Stomach smooth muscle (tissue), 2 donors: ENCODE measurements around the gene ZNF559.
"Not testable (repeated sequence)": the region's sequence is repeated elsewhere in the genome, so short reads cannot be mapped to it uniquely, and the experiment has no call there.

Experiments
- H3K27ac ChIP-seq: one replicate; pipeline ENCODE4 v1.7.0; 2013; ENCODE audit warnings: mild to moderate bottlenecking, low read length, inconsistent platforms
- H3K27me3 ChIP-seq, 2 donors: one replicate each; pipeline ENCODE4 v1.7.0; 2013; ENCODE audit warnings: low read length in 2 of 2; ENCODE audit not compliant: insufficient read depth in 2 of 2, control insufficient read depth in 1 of 2
- H3K36me3 ChIP-seq, 2 donors: one replicate each; pipeline ENCODE4 v1.7.0; 2013; ENCODE audit warnings: low read length in 2 of 2; ENCODE audit not compliant: control insufficient read depth in 2 of 2, insufficient read depth in 2 of 2
- H3K4me1 ChIP-seq: one replicate; pipeline ENCODE4 v1.7.0; 2013; ENCODE audit warnings: low read length; ENCODE audit not compliant: control insufficient read depth, insufficient read depth
- H3K4me3 ChIP-seq, 2 donors: one replicate each; pipeline ENCODE4 v1.7.0; 2013; ENCODE audit warnings: low read length in 2 of 2
- H3K9ac ChIP-seq, 2 donors: one replicate each; pipeline ENCODE4 v1.7.0; 2013; ENCODE audit warnings: low read length in 2 of 2, mild to moderate bottlenecking in 1 of 2
- H3K9me3 ChIP-seq, 2 donors: one replicate each; pipeline ENCODE4 v1.7.0; 2013; ENCODE audit warnings: low read length in 2 of 2; ENCODE audit not compliant: control insufficient read depth in 2 of 2
- donor health status: healthy.
- donor health status: Pancreatic carcinoma.

Gene ZNF559

DNA sequence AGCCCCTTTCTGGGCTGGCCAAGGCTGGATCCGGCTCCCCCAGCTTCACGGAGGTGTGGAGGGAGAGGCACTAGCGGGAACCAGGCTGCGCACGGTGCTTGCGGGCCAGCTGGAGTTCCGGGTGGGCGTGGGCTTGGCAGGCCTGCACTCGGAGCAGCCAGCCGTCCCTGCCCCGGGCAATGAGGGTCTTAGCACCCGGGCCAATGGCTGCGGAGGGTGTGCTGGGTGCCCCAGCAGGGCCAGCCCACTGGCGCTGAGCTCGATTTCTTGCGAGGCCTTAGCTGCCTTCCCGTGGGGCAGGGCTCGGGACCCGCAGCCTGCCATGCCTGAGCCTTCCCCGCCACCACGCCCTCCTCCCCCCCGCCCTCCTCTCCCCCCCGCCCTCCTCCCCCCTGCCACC is 2.6 kb upstream of the ZNF559 start:
- Histone ChIP-seq H3K36me3 (no peaks in the 10 kb centered on the region), H3K27ac (no peak overlapping the region), H3K9ac (no peak overlapping the region), H3K4me1 (peaks cover 16% of the 10 kb centered on the region), H3K9me3 (peaks cover 0 to 4% of the 10 kb centered on the region in 2 donors), H3K27me3 (no peaks in the 10 kb centered on the region), H3K4me3 (no peak overlapping the region)

GRCh38 chr19:9321756-9322155 is 2.2 kb upstream of the ZNF559 start:
- not testable (repeated sequence) for H3K9ac ChIP-seq, H3K9me3 ChIP-seq, H3K27ac ChIP-seq, H3K4me3 ChIP-seq, H3K36me3 ChIP-seq, H3K27me3 ChIP-seq
- peaks cover 16% of the 10 kb centered on the region for H3K4me1 ChIP-seq

DNA sequence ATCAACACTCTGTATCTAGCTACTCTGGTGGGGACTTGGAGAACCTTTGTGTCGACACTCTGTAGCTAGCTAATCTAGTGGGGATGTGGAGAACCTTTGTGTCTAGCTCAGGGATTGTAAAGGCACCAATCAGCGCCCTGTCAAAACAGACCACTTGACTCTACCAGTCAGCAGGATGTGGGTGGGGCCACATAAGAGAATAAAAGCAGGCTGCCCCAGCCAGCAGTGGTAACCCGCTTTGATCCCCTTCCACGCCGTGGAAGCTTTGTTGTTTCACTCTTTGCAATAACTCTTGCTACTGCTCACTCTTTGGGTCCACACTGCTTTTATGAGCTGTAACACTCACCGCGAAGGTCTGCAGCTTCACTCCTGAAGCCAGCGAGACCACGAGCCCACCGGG is 1.8 kb upstream of the ZNF559 start:
- not testable (repeated sequence) for H3K9ac ChIP-seq, H3K36me3 ChIP-seq, H3K27ac ChIP-seq, H3K27me3 ChIP-seq, H3K9me3 ChIP-seq, H3K4me3 ChIP-seq
- H3K4me1 ChIP-seq = peaks cover 16% of the 10 kb centered on the region

GRCh38 chr19:9323557-9323918 is 441 bp upstream of the ZNF559 start:
- Histone ChIP-seq H3K4me1 (peaks cover 16% of the 10 kb centered on the region), H3K27ac (peak overlapping the region; percentile 85), H3K9ac (peak overlapping the region; percentile 65 to 87), H3K27me3 (no peaks in the 10 kb centered on the region), H3K36me3 (peaks cover 2 to 5% of the 10 kb centered on the region in 2 donors), H3K9me3 (peaks cover under 1 to 4% of the 10 kb centered on the region in 2 donors), H3K4me3 (peak overlapping the region; percentile 89 to 91)

DNA sequence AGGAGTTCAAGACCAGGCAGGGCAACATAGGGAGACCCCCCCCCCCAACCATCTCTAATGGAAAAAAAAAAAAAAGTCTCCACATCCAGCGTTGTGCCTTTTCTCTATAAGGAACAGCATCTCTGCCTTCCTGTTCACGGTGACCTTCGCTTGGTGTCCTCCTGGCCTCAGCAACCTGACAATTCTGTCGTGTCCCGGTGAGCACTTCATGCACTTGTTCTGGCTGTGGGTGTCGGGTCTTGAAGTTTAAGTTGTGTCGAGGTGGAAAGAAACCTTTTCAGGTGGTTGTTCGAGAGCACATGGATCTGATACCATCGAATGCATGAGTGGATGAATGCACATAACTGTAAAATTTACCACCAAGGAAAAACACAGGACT is 594 bp downstream of the ZNF559 start:
- Histone ChIP-seq H3K27ac (peak overlapping the region; percentile 85), H3K4me1 (peaks cover 16% of the 10 kb centered on the region), H3K36me3 (peaks cover 2 to 9% of the 10 kb centered on the region in 2 donors), H3K4me3 (peak overlapping the region; percentile 89 to 91), H3K9me3 (peaks cover 5 to 6% of the 10 kb centered on the region in 2 donors), H3K27me3 (no peaks in the 10 kb centered on the region), H3K9ac (peak overlapping the region; percentile 65 to 87)

- peaks cover 21 to 37% of the 10 kb centered on the region in 2 donors for H3K9me3 ChIP-seq
- no peak overlapping the region for H3K9ac ChIP-seq
- H3K27ac ChIP-seq = no peak overlapping the region
- H3K36me3 ChIP-seq = peaks cover 21 to 28% of the 10 kb centered on the region in 2 donors
- H3K4me3 ChIP-seq = peak overlapping the region in 1 of 2 donors; percentile 9
- peaks cover 3% of the 10 kb centered on the region for H3K4me1 ChIP-seq
- no peaks in the 10 kb centered on the region for H3K27me3 ChIP-seq
Observed at GRCh38 chr19:9329999-9330398, 6.0 kb downstream of the ZNF559 start.

DNA sequence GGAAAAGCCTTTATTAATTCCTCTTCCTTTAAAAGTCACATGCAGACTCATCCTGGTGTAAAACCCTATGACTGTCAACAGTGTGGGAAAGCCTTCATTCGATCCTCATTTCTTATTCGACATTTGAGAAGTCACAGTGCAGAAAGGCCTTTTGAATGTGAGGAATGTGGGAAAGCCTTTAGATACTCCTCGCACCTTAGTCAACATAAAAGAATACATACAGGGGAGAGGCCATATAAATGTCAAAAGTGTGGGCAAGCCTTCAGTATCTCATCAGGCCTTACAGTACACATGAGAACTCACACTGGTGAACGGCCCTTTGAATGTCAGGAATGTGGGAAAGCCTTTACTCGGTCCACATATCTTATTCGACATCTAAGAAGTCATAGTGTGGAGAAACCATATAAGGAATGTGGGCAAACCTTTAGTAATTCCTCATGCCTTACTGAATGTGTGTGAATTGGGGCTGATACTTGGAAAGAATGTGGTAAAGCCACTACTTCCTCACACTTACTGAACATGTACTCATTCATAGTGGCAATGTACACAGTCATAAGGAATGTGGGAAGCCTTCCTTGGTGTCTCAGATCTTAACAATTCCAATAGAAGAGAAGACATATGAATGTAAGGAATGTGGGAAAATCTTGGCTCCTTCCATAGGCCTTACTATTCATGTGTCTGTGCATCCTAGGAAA is 18.8 kb downstream of the ZNF559 start:
- Histone ChIP-seq H3K36me3 (peaks cover 50 to 57% of the 10 kb centered on the region in 2 donors), H3K9me3 (peaks cover 57 to 73% of the 10 kb centered on the region in 2 donors), H3K4me1 (no peaks in the 10 kb centered on the region), H3K27me3 (no peaks in the 10 kb centered on the region), H3K9ac (no peak overlapping the region), H3K4me3 (peak overlapping the region in 1 of 2 donors; percentile 54), H3K27ac (no peak overlapping the region)

- no peak overlapping the region for H3K27ac ChIP-seq
- peaks cover 43 to 54% of the 10 kb centered on the region in 2 donors for H3K36me3 ChIP-seq
- no peaks in the 10 kb centered on the region for H3K27me3 ChIP-seq
- no peaks in the 10 kb centered on the region for H3K4me1 ChIP-seq
- H3K9ac ChIP-seq = no peak overlapping the region
- H3K4me3 ChIP-seq = no peak overlapping the region
- peaks cover 48 to 80% of the 10 kb centered on the region in 2 donors for H3K9me3 ChIP-seq
Observed at GRCh38 chr19:9345005-9345404, 21.0 kb downstream of the ZNF559 start.

GRCh38 chr19:9348253-9348652 is 24.3 kb downstream of the ZNF559 start:
- Histone ChIP-seq H3K4me1 (no peaks in the 10 kb centered on the region), H3K9ac (no peak overlapping the region), H3K27me3 (no peaks in the 10 kb centered on the region), H3K36me3 (peaks cover 26 to 41% of the 10 kb centered on the region in 2 donors), H3K9me3 (peaks cover 39 to 70% of the 10 kb centered on the region in 2 donors), H3K4me3 (no peak overlapping the region), H3K27ac (no peak overlapping the region)

GRCh38 chr19:9348671-9349070 is 24.7 kb downstream of the ZNF559 start:
- H3K4me1 ChIP-seq = no peaks in the 10 kb centered on the region
- peaks cover 37 to 66% of the 10 kb centered on the region in 2 donors for H3K9me3 ChIP-seq
- H3K27ac ChIP-seq = no peak overlapping the region
- no peaks in the 10 kb centered on the region for H3K27me3 ChIP-seq
- H3K36me3 ChIP-seq = peaks cover 22 to 38% of the 10 kb centered on the region in 2 donors
- no peak overlapping the region for H3K9ac ChIP-seq
- no peak overlapping the region for H3K4me3 ChIP-seq

DNA sequence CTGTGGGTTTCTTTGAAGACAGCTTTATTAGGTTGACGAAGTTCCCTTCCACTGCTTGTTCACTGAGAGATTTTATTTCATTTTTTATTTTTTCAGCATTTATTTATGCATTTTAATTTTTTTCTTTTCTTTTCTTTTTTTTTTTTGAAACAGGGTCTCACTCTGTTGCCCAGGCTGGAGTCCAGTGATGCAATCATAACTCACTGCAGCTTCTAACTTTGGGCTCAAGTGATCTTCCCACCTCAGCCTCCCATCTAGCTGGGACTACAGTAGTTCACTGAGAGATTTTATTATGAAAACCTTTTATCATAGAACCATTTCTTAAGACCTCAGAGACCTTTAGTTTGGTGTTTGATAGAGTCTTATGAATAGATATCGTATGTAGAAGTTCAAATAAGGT is 28.5 kb downstream of the ZNF559 start:
- H3K4me3 ChIP-seq = no peak overlapping the region
- peaks cover 22 to 31% of the 10 kb centered on the region in 2 donors for H3K36me3 ChIP-seq
- H3K9me3 ChIP-seq = peaks cover 37 to 57% of the 10 kb centered on the region in 2 donors
- H3K9ac ChIP-seq = no peak overlapping the region
- H3K27ac ChIP-seq = no peak overlapping the region
- H3K4me1 ChIP-seq = no peaks in the 10 kb centered on the region
- H3K27me3 ChIP-seq = no peaks in the 10 kb centered on the region
